Measurements from ENCODE around the gene ARL3.
"Not testable (repeated sequence)": the region's sequence is repeated elsewhere in the genome, so short reads cannot be mapped to it uniquely, and the experiment has no call there.

The ARL3 gene

DNA sequence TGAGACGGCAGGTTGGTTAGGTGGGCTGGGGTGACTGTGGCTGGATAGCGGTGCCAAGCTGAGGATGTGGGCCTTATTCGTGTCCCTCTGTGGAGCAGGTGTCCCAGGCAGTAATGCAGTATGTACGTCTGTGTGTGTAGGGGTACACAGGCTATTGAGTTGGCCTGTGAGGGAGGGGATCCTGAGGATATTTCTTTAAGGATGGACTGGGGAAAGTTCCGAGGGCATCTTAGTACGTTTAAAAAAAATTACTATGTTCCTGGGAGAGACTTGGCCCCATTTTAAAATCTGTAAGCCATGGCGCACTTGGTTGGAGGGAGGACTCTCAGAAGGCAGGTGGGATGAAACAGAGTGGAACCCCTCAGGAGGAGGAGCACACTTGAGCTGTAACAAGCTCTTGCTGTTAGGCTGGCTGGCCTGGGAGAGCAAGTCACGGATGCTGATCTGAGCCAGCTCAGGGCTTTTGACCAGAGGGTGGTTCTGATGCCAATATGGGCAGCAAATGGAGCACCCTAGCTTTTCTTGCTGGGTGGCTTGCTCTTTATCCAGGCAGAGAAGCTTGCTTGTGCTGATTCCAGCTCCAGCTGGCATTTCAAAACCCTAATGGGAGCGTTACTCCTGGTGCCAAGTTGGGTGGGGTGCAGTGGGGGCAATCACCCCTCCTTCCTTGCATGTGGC lies 30.3 kb upstream of the ARL3 start:
- TF ChIP-seq POLR2A (IDR thresholded peaks at IDR 0.05; ENCODE audit: low read length), result no peak
- DNase-seq, result peak; percentile 41 to 56

DNA sequence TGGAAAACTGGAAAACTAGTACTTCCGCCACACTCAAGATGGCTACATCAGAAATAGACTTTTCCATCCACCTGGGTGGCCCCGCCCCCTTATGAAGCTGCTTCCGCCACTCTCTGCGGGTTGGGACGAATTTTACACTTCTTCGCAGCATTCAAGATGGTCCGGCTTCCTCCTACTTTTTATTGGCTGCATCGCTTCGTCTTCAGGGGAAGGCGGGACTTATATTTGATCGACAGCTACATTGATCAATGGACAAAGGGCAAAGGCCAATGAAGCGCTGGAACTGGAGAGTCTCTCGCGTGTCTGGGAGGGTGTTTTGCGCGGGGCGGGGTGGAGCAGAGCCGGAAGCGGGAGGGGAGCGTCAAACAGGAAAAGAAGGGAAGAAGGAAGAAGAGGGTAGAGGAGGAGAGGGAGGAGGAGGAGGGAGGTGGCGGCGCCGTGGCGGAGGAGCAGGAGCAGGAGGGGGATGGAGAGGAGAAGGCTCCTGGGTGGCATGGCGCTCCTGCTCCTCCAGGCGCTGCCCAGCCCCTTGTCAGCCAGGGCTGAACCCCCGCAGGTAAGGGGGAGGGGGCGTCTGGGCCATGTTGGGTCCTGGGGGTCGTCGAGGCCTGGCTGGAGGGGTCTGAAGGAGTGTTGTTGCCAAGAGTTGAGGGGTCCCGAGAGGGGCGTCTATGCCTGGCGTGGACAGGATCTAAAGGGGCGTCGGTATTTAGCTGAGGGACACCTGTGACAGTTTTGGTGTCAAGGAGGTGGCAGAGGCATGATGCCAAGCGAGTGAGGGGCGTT lies 29.6 kb upstream of the ARL3 start, which contains the start of gene WBP1L:
WBP1L (plus strand) TSS at position 361 of the 786 bp plus-strand sequence; CDS start at position 467, 106 bp downstream.
- TF ChIP-seq GATA1 (IDR thresholded peaks at IDR 0.05; ENCODE audit: low read depth, low read length) (no peak), POLR2A (IDR thresholded peaks at IDR 0.05; ENCODE audit: low read length) (peak; percentile 83)
- DNase-seq, result peak; percentile 99

DNA sequence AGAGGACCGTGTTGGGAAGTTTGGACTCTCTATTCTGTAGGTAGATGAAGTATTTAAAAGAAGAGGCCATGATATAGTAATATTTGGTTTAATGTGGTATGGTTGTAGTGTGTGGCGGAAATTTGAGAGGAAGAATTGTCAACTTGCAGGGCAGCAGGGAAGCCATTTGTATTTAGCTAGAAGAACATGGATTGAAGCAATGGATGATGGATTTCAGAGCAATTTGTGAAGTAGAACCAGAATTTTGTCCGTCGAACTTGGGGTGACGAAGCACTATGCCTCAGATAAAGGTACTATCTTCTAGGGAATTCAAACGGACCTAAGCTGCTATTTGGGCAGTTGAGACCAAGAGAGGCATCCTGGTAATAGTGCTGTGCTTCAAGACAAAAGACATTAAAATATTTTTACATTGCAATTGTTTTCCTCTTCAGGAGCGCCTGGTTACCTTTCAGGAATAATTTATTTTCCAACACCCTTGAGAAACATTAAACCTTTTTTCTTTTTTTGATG lies 28.9 kb upstream of the ARL3 start:
- no peak for DNase-seq
- TF ChIP-seq GATA1 (IDR thresholded peaks at IDR 0.05; ENCODE audit: low read depth, low read length) (no peak), POLR2A (IDR thresholded peaks at IDR 0.05; ENCODE audit: low read length) (no peak)

DNA sequence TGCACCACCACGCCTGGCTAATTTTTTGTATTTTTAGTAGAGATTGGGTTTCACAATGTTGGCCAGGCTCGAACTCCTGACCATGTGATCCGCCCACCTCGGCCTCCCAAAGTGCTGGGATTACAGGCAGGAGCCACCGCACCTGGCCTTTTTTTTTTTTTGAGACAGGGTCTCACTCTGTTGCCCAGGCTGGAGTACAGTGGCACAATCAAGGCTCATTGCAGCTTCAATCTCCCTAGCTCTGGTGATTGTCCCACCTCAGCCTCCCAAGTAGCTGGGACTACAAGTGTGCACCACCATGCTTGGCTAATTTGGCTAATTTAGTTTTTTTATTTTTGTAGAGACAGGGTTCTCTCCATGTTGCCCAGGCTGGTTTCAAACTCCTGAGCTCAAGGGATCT lies 28.1 kb upstream of the ARL3 start:
- not testable (repeated sequence) for DNase-seq

DNA sequence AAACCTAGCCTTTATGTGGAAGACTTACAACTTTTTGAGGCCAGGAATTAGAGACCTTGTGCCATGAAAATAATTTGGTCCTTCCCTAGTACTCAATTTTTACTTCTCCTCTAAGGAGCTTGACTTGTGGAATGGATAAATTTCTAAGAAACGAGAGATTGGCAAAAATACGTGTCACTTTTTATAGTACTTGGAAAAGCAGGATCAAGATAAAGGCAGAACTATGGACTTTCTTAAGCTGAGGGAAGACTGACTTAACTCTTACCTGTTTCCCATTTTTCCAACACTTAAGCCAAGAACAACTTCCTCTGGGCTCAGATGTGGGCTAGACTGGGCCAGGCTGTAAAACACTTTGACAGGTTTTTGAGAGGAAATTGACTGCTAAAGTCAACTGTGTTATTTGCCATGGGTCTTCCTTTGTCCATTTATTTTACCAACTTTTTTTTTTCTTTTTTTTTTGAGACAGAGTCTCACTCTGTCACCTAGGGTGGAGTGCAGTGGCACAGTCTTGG lies 27.6 kb upstream of the ARL3 start:
- no peak for DNase-seq
- no peak for TF ChIP-seq POLR2A (IDR thresholded peaks at IDR 0.05; ENCODE audit: low read length)
- no peak for TF ChIP-seq GATA1 (IDR thresholded peaks at IDR 0.05; ENCODE audit: low read depth, low read length)

DNA sequence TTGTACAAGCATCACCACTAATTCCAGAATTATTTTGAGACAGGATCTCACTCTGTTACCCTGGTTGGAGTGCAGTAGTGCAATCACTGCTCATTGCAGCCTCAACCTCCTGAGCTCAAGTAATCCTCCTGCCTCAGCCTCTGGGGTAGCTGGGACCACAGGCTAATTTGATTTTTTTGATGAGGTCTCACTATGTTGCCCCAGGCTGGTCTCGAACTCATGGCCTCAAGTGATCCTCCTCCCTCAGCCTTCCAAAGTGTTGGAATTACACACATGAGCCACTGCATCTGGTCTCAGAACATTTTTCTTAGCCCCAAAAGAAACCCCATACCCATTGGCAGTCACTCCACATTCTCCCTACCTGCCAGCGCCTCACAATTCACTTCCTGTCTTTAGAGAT lies 26.0 kb upstream of the ARL3 start:
- no peak for TF ChIP-seq POLR2A (IDR thresholded peaks at IDR 0.05; ENCODE audit: low read length)
- TF ChIP-seq GATA1 (IDR thresholded peaks at IDR 0.05; ENCODE audit: low read depth, low read length), result no peak
- no peak for DNase-seq

DNA sequence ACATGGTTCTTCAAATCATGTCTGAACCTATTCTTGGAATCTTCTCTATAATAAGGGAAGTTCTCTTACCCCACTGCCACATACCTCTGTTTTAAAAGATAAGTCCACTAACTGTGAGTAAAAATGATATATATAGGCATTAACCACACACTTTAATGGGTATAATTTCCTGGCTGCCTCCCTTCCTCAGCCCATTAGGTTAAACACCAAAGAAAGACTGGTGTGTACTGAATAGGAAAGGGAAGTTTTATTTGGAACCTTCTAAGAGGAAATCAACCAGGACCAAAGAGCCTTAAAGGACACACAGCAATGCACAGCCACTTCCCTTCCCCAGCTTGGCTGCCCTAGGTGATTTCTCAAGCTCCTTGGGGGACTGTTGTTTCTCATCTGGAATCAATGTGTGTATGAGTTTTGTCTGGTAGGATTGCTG lies 24.5 kb upstream of the ARL3 start:
- DNase-seq, result no peak
- TF ChIP-seq POLR2A (IDR thresholded peaks at IDR 0.05; ENCODE audit: low read length) (no peak), GATA1 (IDR thresholded peaks at IDR 0.05; ENCODE audit: low read depth, low read length) (no peak)

DNA sequence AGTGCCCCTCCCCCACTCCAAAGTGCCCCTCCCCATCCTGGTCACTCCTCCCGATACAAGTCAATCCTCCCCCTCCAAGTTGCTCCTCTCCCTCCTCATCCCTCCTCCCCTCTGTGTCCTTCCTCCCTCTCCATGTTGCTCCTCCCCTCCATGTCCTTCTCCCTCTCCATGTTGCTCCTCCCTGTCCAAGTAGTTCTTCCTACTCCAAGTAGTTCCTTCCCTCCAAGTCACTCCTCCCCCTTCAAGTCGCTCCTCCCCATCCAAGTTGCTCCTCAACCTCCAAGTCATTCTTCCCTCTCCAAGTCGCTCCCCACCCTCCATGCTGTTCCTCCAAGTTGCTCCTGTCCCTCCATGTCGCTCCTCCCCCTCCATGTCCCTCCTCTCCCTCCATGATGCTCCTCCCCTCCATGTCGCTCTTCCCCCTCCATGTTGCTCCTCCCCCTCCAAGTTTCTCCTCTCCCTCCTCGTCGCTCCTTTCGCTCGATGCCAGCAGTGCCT lies 20.9 kb upstream of the ARL3 start:
- DNase-seq, result no peak
- TF ChIP-seq POLR2A (IDR thresholded peaks at IDR 0.05; ENCODE audit: low read length) (no peak), GATA1 (IDR thresholded peaks at IDR 0.05; ENCODE audit: low read depth, low read length) (no peak)

DNA sequence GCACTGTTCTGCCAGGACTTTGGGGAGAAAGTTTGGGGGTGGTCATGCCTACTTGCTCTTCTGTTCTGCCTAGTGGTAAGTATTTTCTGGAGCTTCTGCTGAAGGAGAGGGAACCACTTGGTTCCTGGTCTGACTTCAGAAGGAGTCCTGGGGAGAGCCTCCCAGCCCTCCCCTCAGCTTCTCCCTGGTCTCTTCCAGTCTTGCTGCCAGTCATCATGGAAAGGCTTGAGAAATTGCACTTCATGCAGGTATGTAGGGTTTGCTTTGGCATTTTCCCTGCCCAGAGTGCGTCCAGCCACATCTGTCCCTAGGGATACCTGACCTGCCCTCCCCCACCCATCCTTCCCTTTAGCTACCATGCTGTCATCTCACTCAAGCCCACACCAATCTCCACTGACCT lies 18.5 kb upstream of the ARL3 start:
- TF ChIP-seq GATA1 (IDR thresholded peaks at IDR 0.05; ENCODE audit: low read depth, low read length), result no peak
- TF ChIP-seq POLR2A (IDR thresholded peaks at IDR 0.05; ENCODE audit: low read length), result no peak
- no peak for DNase-seq

DNA sequence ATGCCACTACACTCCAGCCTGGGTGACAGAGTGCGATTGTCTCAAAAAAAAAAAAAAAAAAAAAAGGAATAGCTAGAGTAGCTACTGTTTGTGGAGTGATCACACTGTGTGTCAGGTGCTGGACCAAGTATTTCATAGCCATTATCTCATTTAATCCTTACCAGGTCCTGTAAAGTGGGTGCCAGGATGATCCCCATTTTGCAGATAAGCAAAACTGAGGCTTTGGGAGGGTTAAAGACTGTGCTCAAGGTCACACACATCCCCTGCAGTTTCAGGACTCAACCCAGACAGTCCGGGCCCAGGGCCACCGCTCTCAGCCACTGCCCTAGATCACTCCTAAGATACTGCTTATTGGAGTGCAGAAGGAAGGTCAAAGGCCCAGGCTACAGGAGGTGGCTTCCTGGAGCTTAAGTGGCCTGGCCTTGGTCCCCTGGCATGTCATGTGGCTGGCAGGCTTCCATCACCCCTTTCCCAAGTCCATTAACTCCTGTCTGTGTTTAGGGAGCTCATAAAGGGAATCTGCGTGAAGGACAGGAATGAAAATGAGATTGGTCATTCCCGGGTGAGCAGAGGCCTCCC lies 17.1 kb upstream of the ARL3 start:
- DNase-seq, result no peak

DNA sequence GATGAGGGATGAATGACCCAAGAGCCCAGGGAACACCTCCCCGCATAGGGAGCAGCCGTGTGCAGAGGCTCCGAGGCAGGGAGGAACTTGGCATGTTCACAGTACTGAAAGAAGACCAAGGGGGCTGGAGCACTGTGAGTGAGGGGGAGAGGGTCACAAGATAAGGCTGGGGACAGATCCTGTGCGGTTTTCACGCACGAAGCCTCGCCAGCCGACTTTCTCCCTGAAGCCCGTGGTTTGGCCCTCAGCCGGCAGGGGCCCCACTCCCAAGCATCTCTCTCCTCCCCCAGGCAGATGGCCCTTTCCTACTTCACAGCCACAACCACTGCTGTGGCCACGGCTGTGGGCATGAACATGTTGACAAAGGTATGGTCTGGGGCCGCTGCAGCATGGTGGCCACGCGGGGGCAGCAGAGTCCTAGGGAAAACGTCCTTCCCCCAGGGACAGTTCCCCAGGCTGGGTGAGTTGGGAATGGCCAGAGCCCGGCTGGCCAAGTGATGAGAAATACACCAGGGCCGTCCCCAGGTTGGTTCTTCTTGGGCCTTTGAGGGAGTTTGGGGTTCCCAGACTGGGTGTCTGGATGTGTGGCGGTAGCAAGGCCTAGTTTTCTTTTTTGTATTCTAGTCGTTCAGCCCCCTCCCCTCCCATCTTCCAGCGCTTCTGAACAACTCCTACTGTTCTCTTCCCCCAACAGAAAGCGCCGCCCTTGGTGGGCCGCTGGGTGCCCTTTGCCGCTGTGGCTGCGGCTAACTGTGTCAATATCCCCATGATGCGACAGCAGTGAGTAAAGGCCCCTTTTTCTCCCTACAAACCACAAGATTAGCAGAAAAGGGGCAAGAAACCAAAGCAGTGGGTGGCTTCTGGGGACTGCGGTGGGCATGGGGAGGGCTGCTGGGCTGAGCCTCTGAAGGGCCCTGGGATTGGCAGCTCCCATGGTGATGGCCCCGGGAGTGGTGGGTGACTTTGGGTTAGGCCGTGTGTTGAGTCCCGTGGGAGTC lies 15.1 kb upstream of the ARL3 start:
- TF ChIP-seq POLR2A (IDR thresholded peaks at IDR 0.05; ENCODE audit: low read length) (no peak), GATA1 (IDR thresholded peaks at IDR 0.05; ENCODE audit: low read depth, low read length) (no peak)

More for the DNA sequence above, 17.1 kb upstream of the ARL3 start:
- TF ChIP-seq GATA1 (IDR thresholded peaks at IDR 0.05; ENCODE audit: low read depth, low read length), result no peak
- no peak for TF ChIP-seq POLR2A (IDR thresholded peaks at IDR 0.05; ENCODE audit: low read length)

DNA sequence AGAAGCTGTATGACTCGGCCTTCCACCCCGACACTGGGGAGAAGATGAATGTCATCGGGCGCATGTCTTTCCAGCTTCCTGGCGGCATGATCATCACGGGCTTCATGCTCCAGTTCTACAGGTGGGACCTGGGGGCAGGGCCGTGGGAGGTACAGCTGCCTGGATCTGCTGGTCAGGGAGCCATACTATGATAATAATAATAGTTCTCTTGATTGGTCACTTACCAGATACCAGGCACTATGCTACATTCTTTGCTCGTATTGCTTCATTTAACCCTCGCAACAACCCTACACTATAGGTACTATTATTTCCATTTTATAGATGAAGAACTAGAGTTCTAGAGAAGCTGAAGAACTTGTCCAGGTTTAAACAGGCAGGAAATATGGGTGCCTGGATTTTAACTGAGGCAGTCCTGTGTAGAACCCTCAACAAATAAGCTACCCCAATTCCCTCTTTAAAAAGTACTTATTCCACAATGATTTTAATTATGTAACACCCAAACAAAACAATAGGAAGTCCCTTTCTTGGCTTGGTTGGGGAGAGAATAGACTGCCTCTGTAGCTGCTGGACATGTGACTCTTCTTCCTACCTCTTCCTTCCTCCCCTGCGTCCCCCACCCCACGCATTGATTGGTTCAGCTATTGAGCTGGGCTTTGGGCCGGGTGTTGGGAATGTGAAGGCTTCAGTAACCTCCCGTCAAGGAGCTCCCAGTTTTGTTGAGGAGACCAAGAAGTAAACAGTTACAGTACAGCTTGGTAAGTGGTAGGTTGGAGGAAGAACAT lies 13.0 kb upstream of the ARL3 start:
- no peak for DNase-seq
- TF ChIP-seq POLR2A (IDR thresholded peaks at IDR 0.05; ENCODE audit: low read length) (no peak), GATA1 (IDR thresholded peaks at IDR 0.05; ENCODE audit: low read depth, low read length) (no peak)

More for the DNA sequence above, 15.1 kb upstream of the ARL3 start:
- DNase-seq, result peak; percentile 66 to 87

Measured in erythroblast (primary cell).